ENCODE measurements around the gene SET.
"Not testable (repeated sequence)": the region's sequence is repeated elsewhere in the genome, so short reads cannot be mapped to it uniquely, and the experiment has no call there.

GRCh38 chr9:128666481-128666941 lies 22.5 kb upstream of the SET start:
- TF ChIP-seq, protein P1, sequence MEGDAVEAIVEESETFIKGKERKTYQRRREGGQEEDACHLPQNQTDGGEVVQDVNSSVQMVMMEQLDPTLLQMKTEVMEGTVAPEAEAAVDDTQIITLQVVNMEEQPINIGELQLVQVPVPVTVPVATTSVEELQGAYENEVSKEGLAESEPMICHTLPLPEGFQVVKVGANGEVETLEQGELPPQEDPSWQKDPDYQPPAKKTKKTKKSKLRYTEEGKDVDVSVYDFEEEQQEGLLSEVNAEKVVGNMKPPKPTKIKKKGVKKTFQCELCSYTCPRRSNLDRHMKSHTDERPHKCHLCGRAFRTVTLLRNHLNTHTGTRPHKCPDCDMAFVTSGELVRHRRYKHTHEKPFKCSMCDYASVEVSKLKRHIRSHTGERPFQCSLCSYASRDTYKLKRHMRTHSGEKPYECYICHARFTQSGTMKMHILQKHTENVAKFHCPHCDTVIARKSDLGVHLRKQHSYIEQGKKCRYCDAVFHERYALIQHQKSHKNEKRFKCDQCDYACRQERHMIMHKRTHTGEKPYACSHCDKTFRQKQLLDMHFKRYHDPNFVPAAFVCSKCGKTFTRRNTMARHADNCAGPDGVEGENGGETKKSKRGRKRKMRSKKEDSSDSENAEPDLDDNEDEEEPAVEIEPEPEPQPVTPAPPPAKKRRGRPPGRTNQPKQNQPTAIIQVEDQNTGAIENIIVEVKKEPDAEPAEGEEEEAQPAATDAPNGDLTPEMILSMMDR (conservative IDR thresholded peaks at IDR 0.05 in 1 of 2, IDR thresholded peaks at IDR 0.05 in 1 of 2; ENCODE audit: extremely low read depth in 1 of 2, insufficient read depth in 1 of 2, low read depth in 1 of 2, low read length in 2 of 2) = not testable (repeated sequence)
- not testable (repeated sequence) for TF ChIP-seq EZH2 (IDR thresholded peaks at IDR 0.05; ENCODE audit: borderline replicate concordance, low read length)

Measured in mammary epithelial cell (primary cell).